Left cardiac atrium (tissue), 4 donors: ENCODE results near the gene ARHGAP33. TPM values are rescaled to one million over a fixed set of nuclear protein-coding genes. Genes with fewer than 3 reads are reported as not detected.

ENCODE experiments used
- ATAC-seq, 2 donors: fragments of 200-7000 bp; cut with Tn5 transposase; one replicate each; pipeline ENCODE4 v1.9.1; 2020; ENCODE audit warnings: mild to moderate bottlenecking in 2 of 2, moderate library complexity in 2 of 2
- DNase-seq: peaks from one replicate; pipeline ENCODE4 v3.0.0-alpha.2; 2020
- intact Hi-C, 2 donors: fragments of 100-400 bp; cut with DNase I; formaldehyde crosslinking; loops; one replicate each; pipeline versions ENCODE4 v1.14.1 to v1.15.1; 2022 to 2023
- total RNA-seq, 2 donors: library from RNA; stranded (reverse); fragmentation: NEBNext Ultra II Directional; extraction: Animal tissue kit (Norgen Biotek cat#: 25700); gene quantifications; one replicate each; pipeline ENCODE4 v1.2.1, GENCODE V29; 2021
- donor health status: DM: no; HTN: yes; CAD: no.
- donor health status: DM: no; HTN: yes; CAD: no; lungs with severe emphysema.
- donor health status: DM: yes; HTN: yes; CAD: no.
- donor health status: Dilated cardiomyopathy.

Gene ARHGAP33
- total RNA-seq, 2 donors from 2014 or later = 2.4 to 2.7 TPM

DNA sequence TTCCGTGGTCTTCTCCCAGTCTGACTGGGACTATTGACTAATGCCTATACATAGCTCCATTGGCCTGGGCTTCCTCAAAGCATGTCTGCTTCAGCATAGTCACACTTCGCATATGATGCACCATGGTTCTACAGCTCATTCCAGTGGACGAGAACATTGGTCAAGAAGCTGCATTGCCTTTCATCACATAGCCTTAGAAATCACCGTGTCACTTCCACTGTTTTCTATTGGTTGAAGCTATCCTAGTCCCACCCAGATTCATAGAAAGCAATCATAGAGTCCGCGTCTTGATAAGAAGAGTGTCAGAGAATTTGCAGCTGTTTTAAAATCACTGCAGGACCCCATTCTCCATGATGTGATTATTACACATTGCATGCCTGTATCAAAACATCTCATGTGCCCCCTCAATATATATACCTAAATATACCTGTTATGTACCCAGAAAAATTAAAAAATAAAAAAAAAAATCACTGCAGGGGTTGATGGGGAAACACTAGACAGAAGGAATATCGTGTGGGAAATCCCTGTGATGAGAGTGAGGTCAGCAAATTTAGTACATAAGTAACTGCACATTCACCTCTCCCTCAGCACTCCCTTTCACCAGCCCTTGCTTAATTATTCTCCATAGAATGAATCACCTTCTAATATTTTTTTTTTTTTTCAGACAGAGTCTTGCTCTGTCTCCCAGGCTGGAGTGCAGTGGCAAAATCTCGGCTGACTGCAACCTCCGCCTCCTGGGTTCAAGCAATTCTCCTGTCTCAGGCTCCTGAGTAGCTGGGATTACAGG, 2.2 kb upstream of the ARHGAP33 start:
- intact Hi-C loops = loop anchor here in 1 of 2 donors (10.0 kb wide), 1 partner anchor 162 kb away; the partner anchor contains the start of gene LRFN3
- ATAC-seq = no peak

DNA sequence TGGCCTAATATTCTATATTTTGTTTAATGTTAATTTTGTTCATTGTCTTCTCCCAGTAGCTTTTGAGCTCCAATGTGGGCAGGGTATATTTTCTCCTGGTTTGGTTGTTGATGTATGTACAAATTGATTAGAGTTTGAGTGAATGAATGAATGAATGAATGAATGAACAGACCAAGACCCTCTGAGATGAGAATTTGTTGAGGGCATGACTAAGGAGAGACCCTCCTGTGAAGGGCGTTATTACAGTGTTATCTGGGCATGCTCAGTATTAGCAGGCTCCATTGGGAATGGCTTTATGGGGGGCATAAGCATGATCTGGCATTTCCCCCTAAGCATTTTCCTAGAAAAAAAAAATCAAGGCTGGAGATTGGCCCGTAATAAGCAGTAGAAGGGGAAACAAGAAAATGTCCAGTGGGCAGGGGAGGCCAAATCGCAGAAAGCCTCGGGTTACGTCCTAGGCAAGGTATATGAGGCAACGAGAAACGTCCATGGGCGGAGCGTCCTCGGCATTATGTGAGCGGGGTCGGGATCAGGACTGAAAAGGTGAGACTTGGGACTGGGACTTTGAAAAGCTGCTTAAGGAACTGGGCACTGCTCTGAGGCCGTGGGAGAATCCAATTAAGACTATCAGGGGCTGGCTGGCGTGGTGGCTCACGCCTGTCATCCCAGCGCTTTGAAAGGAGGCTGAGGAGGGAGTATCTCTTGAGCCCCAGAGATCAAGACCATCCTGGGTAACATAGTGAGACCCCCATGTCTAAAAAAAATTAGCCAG, 904 bp upstream of the ARHGAP33 start:
- no peak for DNase-seq
- intact Hi-C loops = loop anchor here in 1 of 2 donors (10.0 kb wide), 1 partner anchor 160 kb away; the partner anchor contains the start of gene LRFN3
- ATAC-seq = no peak

More for the DNA sequence above, 2.2 kb upstream of the ARHGAP33 start:
- no peak for DNase-seq

DNA sequence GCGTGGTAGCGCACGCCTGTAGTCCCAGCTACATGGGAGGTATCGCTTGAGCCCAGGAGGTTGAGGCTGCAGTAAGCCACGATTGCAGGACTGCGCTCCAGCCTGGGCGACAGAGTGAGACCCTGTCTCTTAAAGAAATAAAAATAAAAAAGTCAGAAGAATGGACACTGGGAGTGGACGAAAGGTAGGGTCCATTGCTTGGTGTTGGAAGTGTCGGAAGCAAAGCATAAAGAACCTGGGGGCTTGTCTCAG, 392 bp upstream of the ARHGAP33 start:
- ATAC-seq (peak; percentile 2 to 4), DNase-seq (no peak)
- intact Hi-C loops = loop anchor here in 1 of 2 donors (10.0 kb wide), 1 partner anchor 160 kb away; the partner anchor contains the start of gene LRFN3

DNA sequence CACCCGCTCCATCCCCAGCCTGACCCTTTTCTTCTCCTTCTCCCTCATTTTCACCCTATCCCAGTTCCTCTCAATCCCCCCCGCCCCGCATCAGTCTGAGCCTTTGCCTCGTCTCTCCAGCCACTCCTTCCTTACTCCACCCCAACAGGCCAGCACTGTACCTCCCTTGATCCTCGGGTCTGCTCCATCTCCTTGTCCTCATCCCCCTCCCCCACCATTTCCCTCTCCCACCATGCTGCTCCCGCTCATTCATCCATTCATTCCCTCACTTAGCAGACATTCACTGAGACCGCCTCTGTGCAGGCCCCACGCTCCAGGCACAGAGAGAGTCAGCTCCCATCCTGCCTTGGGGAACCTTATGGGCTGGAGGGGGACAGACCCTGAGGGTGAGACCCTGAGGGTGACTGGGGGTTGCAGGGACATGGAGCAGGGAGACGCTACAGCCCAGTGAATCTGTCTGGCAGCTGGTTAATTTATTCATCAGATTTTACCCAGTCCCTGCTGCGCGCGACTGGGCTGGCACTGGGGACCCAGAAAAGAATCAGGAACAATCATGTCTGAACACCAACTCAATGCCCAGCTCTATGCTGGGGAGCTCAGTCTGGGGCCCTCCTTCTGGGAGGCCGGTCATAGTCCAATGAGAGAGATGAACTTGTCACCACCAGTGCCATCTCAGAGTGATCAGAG, 881 bp downstream of the ARHGAP33 start:
- intact Hi-C loops = loop anchor here in 1 of 2 donors (10.0 kb wide), 1 partner anchor 159 kb away; the partner anchor contains the start of gene LRFN3
- no peak for ATAC-seq

DNA sequence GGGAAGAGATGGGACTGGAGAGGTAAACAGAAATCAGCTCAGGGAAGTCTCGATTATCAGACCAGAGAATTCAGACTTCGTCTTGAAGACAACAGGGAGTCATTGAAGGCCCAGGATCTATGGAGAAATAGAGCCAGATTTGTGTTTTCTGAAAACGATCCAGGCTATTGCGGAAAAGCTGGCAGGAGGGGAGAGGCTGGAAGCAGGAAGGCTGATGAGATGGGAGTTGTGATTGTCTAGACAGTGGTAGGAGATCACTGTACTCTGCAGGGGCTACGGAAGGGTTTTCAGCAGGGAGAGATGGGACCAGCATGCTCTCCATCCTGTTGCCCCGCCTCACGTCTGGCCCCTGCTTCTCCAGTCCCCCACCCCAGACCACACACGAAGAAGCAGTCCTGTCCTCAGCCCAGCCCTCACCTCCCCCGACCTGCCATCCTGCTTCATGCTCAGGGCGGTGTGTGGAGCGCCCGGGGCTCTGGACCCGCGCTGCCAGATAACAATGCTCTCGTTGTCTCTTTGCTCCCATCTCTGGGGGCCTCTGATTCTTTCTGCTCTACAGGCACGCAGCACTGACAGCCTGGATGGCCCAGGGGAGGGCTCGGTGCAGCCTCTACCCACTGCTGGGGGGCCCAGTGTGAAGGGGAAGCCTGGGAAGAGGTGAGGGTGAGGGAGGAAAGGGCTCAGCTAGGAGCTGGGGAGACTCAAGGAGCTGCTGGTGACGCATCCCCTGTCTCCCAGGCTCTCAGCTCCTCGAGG, 1.9 kb downstream of the ARHGAP33 start:
- intact Hi-C loops = loop anchor here in 1 of 2 donors (10.0 kb wide), 1 partner anchor 158 kb away; the partner anchor contains the start of gene LRFN3
- DNase-seq (no peak), ATAC-seq (no peak)

More for the DNA sequence above, 881 bp downstream of the ARHGAP33 start:
- DNase-seq = no peak

DNA sequence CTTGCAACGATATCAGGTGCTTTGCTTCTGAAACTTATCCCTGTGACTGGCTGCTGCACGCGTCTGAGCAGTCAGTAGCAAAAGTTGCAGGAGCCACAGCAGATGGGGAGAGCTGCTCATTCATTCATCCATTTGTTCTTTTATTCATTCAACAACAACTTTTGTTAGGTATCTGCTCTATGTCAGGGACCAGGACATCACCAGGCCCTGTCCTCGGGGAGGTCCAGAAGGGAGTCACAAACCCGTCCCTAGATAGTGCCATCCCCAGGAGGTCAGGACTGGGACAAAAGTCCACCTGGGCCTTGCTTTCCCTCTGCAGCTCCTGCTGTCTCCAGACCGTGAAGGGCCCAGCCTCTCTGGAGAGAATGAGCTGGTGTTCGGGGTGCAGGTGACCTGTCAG, 2.6 kb downstream of the ARHGAP33 start:
- no peak for DNase-seq
- intact Hi-C loops = loop anchor here in 1 of 2 donors (10.0 kb wide), 1 partner anchor 157 kb away; the partner anchor contains the start of gene LRFN3
- no peak for ATAC-seq

DNA sequence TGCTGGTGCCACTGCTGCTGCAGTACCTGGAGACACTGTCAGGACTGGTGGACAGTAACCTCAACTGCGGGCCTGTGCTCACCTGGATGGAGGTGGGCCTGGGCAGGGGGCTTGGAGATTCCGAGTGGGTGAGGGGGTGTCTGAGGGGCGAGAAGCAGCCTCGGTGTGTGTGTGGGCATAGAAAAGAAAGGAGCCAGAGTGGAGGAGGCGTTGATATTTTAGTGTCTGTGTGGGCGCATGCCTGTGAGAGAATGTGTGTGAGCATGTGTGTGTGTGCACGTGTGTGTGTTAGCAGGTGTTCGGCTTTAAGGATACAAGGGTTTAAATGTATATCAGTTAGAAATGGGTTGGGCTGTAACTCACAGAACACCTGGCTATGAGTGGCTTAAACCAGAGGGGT, 3.7 kb downstream of the ARHGAP33 start:
- ATAC-seq (no peak), DNase-seq (no peak)
- intact Hi-C loops = loop anchor here in 1 of 2 donors (10.0 kb wide), 1 partner anchor 156 kb away; the partner anchor contains the start of gene LRFN3

DNA sequence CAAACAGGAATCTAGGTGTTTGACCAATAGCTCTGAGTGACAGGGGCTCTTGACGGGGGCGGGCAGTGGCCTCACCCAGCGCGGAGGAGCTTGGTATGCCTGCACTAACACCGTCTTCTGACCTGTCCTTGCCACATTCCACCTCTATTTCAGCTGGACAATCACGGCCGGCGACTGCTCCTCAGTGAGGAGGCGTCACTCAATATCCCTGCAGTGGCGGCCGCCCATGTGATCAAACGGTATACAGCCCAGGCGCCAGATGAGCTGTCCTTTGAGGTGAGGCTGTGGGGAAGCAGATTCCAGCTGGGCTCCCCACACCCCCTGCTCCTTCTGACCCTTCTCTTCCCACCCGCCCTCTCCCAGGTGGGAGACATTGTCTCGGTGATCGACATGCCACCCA, 4.7 kb downstream of the ARHGAP33 start:
- intact Hi-C loops = no loop called here
- DNase-seq (no peak), ATAC-seq (no peak)

DNA sequence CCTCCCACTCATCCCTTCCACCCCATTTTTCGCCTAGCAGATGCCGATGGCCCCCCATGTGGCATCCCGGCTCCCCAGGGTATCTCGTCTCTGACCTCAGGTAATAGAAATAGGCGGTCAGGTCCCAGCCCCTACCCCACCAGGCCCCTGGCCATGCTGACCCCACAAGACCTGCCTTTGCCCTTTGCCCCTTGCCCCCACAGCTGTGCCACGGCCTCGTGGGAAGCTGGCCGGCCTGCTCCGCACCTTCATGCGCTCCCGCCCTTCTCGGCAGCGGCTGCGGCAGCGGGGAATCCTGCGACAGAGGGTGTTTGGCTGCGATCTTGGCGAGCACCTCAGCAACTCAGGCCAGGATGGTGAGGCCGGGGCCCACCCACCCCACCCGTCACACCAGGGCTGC, 5.4 kb downstream of the ARHGAP33 start:
- ATAC-seq = no peak
- intact Hi-C loops = no loop called here
- DNase-seq = no peak

DNA sequence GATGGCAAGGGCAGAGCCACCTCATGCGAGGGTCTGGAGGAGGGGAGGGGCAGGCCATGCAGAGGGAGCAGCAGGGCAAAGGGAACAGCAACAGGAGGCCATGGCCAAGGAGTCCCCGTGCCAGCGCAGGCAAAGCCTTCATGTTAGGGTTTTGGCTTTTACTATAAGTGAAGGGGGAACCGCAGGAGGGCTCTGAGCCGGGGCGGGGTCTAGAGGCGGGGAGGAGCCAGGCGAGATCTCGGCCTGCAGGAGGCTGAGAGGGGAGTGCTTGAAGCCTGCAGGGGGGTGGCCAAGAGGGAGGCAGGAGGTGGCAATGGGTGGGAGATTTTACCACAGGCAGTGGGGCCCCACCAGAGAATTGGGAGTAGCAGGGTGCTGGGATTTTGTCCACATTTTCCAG, 6.3 kb downstream of the ARHGAP33 start:
- no peak for DNase-seq
- ATAC-seq = no peak
- intact Hi-C loops = no loop called here

DNA sequence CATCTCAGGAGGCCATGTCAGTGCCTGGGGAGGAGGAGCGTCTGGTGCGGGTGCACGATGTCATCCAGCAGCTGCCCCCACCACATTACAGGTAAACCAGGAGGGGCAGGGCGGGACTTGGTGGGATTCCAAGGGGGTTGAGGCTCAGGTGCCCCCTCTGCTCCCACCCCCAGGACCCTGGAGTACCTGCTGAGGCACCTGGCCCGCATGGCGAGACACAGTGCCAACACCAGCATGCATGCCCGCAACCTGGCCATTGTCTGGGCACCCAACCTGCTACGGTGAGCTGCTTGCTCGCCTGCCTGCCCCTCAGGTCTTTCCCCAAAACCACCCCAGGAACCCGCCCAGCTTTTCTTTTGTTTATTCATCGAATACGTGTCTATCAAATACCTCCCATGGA, 7.2 kb downstream of the ARHGAP33 start:
- no peak for ATAC-seq
- no peak for DNase-seq
- intact Hi-C loops = no loop called here

DNA sequence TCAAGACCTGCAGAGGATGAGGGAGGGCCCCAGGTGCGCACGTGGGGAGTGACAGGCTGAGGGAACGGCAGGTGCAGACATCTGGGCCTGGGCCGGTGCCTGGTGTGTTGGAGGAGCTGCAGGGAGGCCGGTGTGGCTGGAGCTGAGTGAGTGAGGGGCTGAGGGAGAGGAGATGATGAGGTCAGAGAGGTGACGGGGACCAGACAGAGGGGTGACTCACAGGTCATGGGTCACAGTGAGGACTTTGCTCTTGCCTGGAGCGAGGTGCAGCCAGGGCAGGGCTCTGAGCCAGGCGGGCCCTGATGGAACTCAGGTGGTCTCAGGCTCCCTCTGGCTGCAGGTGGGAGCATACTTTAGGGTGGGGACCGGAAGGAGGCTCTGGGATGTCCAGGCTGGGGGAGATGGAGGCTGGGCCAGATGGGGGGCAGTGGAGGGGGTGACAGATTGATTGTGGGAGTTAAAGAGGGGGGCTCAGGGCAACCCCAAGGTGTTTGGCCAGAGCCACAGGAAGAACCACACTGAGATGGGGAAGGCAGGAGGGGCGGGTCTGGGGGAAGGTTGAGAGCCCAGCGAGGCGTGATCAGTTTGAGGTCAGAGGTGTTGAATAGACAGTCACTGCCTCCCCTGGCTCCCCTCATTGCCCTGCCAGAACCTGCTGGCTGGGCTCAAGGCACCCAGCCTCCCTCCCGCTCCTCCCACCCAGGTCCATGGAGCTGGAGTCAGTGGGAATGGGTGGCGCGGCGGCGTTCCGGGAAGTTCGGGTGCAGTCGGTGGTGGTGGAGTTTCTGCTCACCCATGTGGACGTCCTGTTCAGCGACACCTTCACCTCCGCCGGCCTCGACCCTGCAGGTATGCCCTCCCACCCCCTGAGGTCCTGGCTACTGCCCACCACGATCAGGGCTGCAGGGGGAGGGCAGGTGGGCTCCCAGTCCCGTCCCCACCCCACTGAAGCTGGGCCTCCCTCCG, 8.4 kb downstream of the ARHGAP33 start:
- intact Hi-C loops = no loop called here
- ATAC-seq (no peak), DNase-seq (no peak)

DNA sequence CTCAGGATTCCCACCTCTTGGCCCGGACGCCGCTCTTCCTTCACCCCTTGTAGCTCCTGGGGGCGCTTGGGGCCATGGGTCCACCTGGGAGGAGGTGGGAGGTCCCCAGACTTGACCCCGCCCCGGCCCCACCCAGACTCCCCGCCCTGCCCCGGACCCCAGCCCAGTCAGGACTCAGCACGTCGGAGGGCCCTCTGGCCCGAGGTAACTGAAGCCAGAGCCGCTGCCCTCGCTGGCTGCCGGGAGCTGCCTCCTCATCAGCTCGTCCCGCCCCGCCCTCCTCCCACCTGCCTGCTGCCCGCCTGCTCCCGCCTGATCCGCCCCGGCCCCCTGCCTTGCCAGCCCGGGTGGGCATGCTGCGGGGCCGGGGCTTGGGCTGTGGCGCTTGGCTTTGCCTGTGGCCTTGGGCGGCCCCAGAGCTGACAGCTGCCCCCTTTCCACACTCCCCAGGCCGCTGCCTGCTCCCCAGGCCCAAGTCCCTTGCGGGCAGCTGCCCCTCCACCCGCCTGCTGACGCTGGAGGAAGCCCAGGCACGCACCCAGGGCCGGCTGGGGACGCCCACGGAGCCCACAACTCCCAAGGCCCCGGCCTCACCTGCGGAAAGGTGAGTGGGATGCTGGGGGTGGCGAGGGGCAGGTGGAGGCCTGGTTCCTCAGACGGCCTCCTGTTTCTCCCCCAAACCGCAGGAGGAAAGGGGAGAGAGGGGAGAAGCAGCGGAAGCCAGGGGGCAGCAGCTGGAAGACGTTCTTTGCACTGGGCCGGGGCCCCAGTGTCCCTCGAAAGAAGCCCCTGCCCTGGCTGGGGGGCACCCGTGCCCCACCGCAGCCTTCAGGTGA, 9.4 kb downstream of the ARHGAP33 start:
- intact Hi-C loops = no loop called here
- DNase-seq = no peak

DNA sequence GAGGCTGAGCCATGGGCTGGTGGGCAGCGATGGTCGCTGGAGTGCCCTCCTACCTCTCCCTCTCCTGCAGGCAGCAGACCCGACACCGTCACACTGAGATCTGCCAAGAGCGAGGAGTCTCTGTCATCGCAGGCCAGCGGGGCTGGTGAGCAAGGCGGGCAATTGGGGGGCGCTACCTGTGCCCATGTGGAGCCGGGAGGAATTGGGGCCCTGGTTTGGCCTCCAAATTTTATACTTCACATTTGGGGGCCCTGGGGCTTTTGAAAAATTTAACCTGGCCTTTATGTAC, 9.9 kb downstream of the ARHGAP33 start:
- ATAC-seq (no peak), DNase-seq (no peak)
- intact Hi-C loops = no loop called here

More for the DNA sequence above, 9.4 kb downstream of the ARHGAP33 start:
- ATAC-seq = no peak

DNA sequence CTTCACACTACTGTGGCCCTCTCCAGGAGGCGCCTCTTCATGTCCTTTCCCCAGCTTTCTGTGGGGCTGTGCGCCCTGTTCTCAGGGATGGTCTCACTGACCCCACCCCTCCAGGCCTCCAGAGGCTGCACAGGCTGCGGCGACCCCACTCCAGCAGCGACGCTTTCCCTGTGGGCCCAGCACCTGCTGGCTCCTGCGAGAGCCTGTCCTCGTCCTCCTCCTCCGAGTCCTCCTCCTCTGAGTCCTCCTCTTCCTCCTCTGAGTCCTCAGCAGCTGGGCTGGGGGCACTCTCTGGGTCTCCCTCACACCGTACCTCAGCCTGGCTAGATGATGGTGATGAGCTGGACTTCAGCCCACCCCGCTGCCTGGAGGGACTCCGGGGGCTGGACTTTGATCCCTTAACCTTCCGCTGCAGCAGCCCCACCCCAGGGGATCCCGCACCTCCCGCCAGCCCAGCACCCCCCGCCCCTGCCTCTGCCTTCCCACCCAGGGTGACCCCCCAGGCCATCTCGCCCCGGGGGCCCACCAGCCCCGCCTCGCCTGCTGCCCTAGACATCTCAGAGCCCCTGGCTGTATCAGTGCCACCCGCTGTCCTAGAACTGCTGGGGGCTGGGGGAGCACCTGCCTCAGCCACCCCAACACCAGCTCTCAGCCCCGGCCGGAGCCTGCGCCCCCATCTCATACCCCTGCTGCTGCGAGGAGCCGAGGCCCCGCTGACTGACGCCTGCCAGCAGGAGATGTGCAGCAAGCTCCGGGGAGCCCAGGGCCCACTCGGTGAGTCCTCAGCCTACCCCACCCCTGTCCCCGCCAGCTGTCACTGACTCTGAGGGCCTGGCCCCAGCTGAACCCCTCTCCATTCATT, 11.2 kb downstream of the ARHGAP33 start:
- DNase-seq (no peak), ATAC-seq (no peak)
- intact Hi-C loops = no loop called here

DNA sequence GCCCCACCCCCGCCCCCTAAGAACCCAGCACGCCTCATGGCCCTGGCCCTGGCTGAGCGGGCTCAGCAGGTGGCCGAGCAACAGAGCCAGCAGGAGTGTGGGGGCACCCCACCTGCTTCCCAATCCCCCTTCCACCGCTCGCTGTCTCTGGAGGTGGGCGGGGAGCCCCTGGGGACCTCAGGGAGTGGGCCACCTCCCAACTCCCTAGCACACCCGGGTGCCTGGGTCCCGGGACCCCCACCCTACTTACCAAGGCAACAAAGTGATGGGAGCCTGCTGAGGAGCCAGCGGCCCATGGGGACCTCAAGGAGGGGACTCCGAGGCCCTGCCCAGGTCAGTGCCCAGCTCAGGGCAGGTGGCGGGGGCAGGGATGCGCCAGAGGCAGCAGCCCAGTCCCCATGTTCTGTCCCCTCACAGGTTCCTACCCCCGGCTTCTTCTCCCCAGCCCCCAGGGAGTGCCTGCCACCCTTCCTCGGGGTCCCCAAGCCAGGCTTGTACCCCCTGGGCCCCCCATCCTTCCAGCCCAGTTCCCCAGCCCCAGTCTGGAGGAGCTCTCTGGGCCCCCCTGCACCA, 11.9 kb downstream of the ARHGAP33 start:
- no peak for ATAC-seq
- intact Hi-C loops = no loop called here
- no peak for DNase-seq
